Activated CD4-positive, alpha-beta T cell treated with anti-CD3 and anti-CD28 coated beads for 48 hours (primary cell): ENCODE data around the gene MYL2.
A peak's percentile ranks its signal among the peaks of the same experiment; 100 is the strongest.
"Not testable (repeated sequence)": the region's sequence is repeated elsewhere in the genome, so short reads cannot be mapped to it uniquely, and the experiment has no call there.

Experiments
- DNase-seq: peaks from one replicate; pipeline ENCODE4 v3.0.0-alpha.2; 2020

Gene MYL2

GRCh38 chr12:110920324-110920910 lies at the start of gene MYL2:
MYL2 (minus strand) TSS chr12:110920579; CDS start chr12:110920529, 50 bp downstream.
- no peak for DNase-seq

- no peak for DNase-seq
Observed at GRCh38 chr12:110966081-110966760, 45.8 kb upstream of the MYL2 start.

- DNase-seq = no peak
Observed at GRCh38 chr12:110965574-110965973, 45.2 kb upstream of the MYL2 start.

GRCh38 chr12:110960795-110961194 lies 40.4 kb upstream of the MYL2 start:
- DNase-seq = no peak

- no peak for DNase-seq
Observed at GRCh38 chr12:110957652-110958051, 37.3 kb upstream of the MYL2 start.

- no peak for DNase-seq
Observed at GRCh38 chr12:110957159-110957558, 36.8 kb upstream of the MYL2 start.

GRCh38 chr12:110950867-110951266 lies 30.5 kb upstream of the MYL2 start:
- DNase-seq = not testable (repeated sequence)

- DNase-seq = not testable (repeated sequence)
Observed at GRCh38 chr12:110950466-110950865, 30.1 kb upstream of the MYL2 start.

- DNase-seq = no peak
Observed at GRCh38 chr12:110948041-110948440, 27.7 kb upstream of the MYL2 start.

GRCh38 chr12:110943373-110943772 lies 23.0 kb upstream of the MYL2 start:
- no peak for DNase-seq

- DNase-seq = no peak
Observed at GRCh38 chr12:110941391-110941790, 21.0 kb upstream of the MYL2 start.

- no peak for DNase-seq
Observed at GRCh38 chr12:110940933-110941332, 20.6 kb upstream of the MYL2 start.

- DNase-seq = no peak
Observed at GRCh38 chr12:110940296-110940695, 19.9 kb upstream of the MYL2 start.

- peak; percentile 73 for DNase-seq
Observed at GRCh38 chr12:110937104-110937641, 16.8 kb upstream of the MYL2 start.

GRCh38 chr12:110936367-110937103 lies 16.2 kb upstream of the MYL2 start:
- DNase-seq = no peak

GRCh38 chr12:110935588-110935987 lies 15.2 kb upstream of the MYL2 start:
- no peak for DNase-seq

- no peak for DNase-seq
Observed at GRCh38 chr12:110934093-110934852, 13.9 kb upstream of the MYL2 start.

GRCh38 chr12:110933326-110933974 lies 13.1 kb upstream of the MYL2 start:
- no peak for DNase-seq

GRCh38 chr12:110932046-110932445 lies 11.7 kb upstream of the MYL2 start:
- peak; percentile 22 for DNase-seq

GRCh38 chr12:110931315-110931728 lies 10.9 kb upstream of the MYL2 start:
- DNase-seq = no peak

- no peak for DNase-seq
Observed at GRCh38 chr12:110930348-110931314, 10.3 kb upstream of the MYL2 start.
